Hepatocyte (in vitro differentiated cells): Measurements from ENCODE around the gene ESRRA.

ENCODE experiments used
- EZH2 ChIP-seq: fragments of 200-600 bp; sonication (generic); IDR thresholded peaks from 2 replicates; pipeline ENCODE4 v1.6.1; 2016; ENCODE audit warnings: antibody characterized with exemption, mild to moderate bottlenecking, borderline replicate concordance
- EZH2phosphoT487 ChIP-seq: fragments of 200-600 bp; sonication (generic); IDR thresholded peaks from one replicate; pipeline ENCODE4 v1.6.1; 2018; ENCODE audit warnings: antibody characterized with exemption, mild to moderate bottlenecking, low read depth, moderate library complexity; ENCODE audit not compliant: unreplicated experiment, severe bottlenecking
- TF ChIP-seq, protein P1 (sequence below): fragments of 200-600 bp; sonication (generic); IDR thresholded peaks from 2 replicates; pipeline ENCODE4 v1.5.1; 2016; ENCODE audit warnings: antibody characterized with exemption, mild to moderate bottlenecking; ENCODE audit not compliant: poor library complexity

- TF ChIP-seq, protein P1, sequence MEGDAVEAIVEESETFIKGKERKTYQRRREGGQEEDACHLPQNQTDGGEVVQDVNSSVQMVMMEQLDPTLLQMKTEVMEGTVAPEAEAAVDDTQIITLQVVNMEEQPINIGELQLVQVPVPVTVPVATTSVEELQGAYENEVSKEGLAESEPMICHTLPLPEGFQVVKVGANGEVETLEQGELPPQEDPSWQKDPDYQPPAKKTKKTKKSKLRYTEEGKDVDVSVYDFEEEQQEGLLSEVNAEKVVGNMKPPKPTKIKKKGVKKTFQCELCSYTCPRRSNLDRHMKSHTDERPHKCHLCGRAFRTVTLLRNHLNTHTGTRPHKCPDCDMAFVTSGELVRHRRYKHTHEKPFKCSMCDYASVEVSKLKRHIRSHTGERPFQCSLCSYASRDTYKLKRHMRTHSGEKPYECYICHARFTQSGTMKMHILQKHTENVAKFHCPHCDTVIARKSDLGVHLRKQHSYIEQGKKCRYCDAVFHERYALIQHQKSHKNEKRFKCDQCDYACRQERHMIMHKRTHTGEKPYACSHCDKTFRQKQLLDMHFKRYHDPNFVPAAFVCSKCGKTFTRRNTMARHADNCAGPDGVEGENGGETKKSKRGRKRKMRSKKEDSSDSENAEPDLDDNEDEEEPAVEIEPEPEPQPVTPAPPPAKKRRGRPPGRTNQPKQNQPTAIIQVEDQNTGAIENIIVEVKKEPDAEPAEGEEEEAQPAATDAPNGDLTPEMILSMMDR: no peak
- TF ChIP-seq EZH2 (no peak), EZH2phosphoT487 (no peak)
These were observed 18.0 kb downstream of the ESRRA start for GRCh38 chr11:64323373-64323772.
